Type B pancreatic cell (in vitro differentiated cells): ENCODE measurements around the gene FAM170B. TPM values are rescaled to one million over a fixed set of nuclear protein-coding genes. Genes with fewer than 3 reads are reported as not detected.
A peak's percentile ranks its signal among the peaks of the same experiment; 100 is the strongest.

Experiments used
- DNase-seq: peaks from one replicate; pipeline ENCODE4 v3.0.0; 2021; ENCODE audit warnings: mixed read lengths; ENCODE audit not compliant: unreplicated experiment; ENCODE audit errors: extremely low spot score
- H3K27ac Mint-ChIP-seq: 2 replicates; pipeline ENCODE4 v1.8.0; 2021; ENCODE audit warnings: mild to moderate bottlenecking, mixed read lengths
- H3K27me3 Mint-ChIP-seq: 2 replicates; pipeline ENCODE4 v1.8.0; 2021; ENCODE audit warnings: mixed read lengths
- H3K36me3 Mint-ChIP-seq: 2 replicates; pipeline ENCODE4 v1.8.0; 2021; ENCODE audit warnings: mixed read lengths
- H3K4me1 Mint-ChIP-seq: one replicate; pipeline ENCODE4 v1.8.0; 2021; ENCODE audit warnings: mixed read lengths; ENCODE audit not compliant: unreplicated experiment
- H3K4me3 Mint-ChIP-seq: 2 replicates; pipeline ENCODE4 v1.8.0; 2021; ENCODE audit warnings: mild to moderate bottlenecking, mixed read lengths
- H3K9me3 Mint-ChIP-seq: 2 replicates; pipeline ENCODE4 v1.8.0; 2021; ENCODE audit warnings: mixed read lengths
- total RNA-seq: library from RNA; stranded (reverse); gene quantifications from 2 replicates; pipeline ENCODE4 v1.2.1, GENCODE V29; 2021; ENCODE audit warnings: low replicate concordance
- TF ChIP-seq, protein P1 (sequence below): fragments of 200-600 bp; sonication (generic); conservative IDR thresholded peaks from 2 replicates; pipeline ENCODE4 v1.5.0; 2021; ENCODE audit warnings: antibody characterized with exemption, mild to moderate bottlenecking

FAM170B gene
- total RNA-seq, 1 donor from 2014 or later, result not detected

DNA sequence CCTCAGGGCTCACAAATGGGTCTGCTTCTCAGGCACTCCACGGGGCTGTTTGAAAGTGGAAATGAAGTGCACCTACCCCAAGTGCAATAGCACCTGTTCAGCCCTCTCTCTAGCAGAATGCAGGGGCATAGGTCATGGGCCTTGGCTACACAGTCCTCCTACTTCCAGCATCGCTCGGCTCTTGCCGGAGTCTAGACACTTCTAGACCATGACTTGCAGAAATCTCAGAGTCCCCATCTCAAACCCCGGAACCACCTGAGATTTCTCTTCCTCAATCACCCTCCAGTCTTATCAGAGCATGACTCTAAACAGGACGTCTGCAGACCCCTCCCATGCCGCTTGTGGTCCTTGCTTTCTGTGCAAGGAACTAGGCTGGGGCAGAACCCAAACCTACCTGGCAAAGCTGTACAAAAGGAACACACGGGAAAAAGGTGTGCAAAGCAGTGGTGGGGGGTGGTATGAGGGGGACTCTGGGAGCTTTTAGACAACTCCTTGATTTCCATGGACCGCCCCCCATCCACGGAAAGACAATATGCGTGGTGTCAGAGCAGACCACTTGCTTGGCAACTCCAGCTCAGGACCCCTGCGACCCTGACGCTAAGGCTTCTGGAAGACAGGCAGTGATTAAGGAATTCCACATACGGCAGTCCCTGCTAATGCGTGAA lies 40.6 kb upstream of the FAM170B start:
- Mint-ChIP-seq H3K9me3 (no peaks in the 10 kb centered on the region), H3K27ac (no peak overlapping the region), H3K4me3 (no peak overlapping the region), H3K27me3 (peaks cover 3% of the 10 kb centered on the region), H3K4me1 (peaks cover 4% of the 10 kb centered on the region), H3K36me3 (no peaks in the 10 kb centered on the region)
- TF ChIP-seq, protein P1, sequence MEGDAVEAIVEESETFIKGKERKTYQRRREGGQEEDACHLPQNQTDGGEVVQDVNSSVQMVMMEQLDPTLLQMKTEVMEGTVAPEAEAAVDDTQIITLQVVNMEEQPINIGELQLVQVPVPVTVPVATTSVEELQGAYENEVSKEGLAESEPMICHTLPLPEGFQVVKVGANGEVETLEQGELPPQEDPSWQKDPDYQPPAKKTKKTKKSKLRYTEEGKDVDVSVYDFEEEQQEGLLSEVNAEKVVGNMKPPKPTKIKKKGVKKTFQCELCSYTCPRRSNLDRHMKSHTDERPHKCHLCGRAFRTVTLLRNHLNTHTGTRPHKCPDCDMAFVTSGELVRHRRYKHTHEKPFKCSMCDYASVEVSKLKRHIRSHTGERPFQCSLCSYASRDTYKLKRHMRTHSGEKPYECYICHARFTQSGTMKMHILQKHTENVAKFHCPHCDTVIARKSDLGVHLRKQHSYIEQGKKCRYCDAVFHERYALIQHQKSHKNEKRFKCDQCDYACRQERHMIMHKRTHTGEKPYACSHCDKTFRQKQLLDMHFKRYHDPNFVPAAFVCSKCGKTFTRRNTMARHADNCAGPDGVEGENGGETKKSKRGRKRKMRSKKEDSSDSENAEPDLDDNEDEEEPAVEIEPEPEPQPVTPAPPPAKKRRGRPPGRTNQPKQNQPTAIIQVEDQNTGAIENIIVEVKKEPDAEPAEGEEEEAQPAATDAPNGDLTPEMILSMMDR, result no peak
- DNase-seq, result peak; percentile 45

- H3K27ac Mint-ChIP-seq, result no peak overlapping the region
- no peaks in the 10 kb centered on the region for H3K9me3 Mint-ChIP-seq
- peaks cover 4% of the 10 kb centered on the region for H3K4me1 Mint-ChIP-seq
- no peaks in the 10 kb centered on the region for H3K36me3 Mint-ChIP-seq
- TF ChIP-seq, protein P1, result no peak
- H3K4me3 Mint-ChIP-seq, result no peak overlapping the region
- no peak for DNase-seq
- H3K27me3 Mint-ChIP-seq, result peaks cover 3% of the 10 kb centered on the region
These were observed 40.0 kb upstream of the FAM170B start for GRCh38 chr10:49173853-49174252.

DNA sequence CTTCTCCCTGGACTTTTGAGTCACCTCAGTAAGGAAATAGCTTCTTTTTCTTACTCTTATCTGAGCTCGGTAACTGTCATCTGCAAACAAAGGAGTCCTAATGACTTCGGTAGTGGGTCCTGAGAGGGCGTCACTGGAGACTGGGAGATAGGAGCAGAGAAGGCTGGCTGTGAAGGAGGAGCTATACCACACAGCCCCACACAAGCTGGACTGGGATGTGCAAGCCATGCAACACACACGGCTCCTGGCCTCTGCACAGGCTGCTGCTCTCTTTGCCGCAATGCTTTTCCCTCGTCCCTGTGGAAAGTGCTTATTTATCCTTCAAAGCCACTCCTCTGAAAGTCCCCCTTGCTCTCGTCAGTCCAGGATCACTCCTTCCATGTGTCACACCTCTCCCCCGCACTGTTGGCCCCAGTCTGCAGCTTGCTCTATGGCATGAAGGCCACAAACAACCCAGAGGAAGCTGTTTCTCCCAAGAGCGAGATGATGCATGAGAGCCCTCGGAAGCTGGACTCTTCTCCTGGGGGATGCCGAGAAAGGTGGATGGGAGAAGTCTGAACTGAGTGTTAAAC lies 39.5 kb upstream of the FAM170B start:
- Mint-ChIP-seq H3K27me3 (peaks cover 4% of the 10 kb centered on the region), H3K9me3 (no peaks in the 10 kb centered on the region), H3K4me3 (no peak overlapping the region), H3K36me3 (no peaks in the 10 kb centered on the region), H3K27ac (no peak overlapping the region), H3K4me1 (peaks cover 5% of the 10 kb centered on the region)
- TF ChIP-seq, protein P1, result no peak
- DNase-seq, result no peak

- Mint-ChIP-seq H3K36me3 (no peaks in the 10 kb centered on the region), H3K4me1 (peaks cover 7% of the 10 kb centered on the region), H3K9me3 (no peaks in the 10 kb centered on the region), H3K27me3 (peaks cover 6% of the 10 kb centered on the region), H3K27ac (no peak overlapping the region), H3K4me3 (no peak overlapping the region)
- TF ChIP-seq, protein P1, result no peak
- DNase-seq, result no peak
These were observed 38.9 kb upstream of the FAM170B start for GRCh38 chr10:49172777-49173132.

DNA sequence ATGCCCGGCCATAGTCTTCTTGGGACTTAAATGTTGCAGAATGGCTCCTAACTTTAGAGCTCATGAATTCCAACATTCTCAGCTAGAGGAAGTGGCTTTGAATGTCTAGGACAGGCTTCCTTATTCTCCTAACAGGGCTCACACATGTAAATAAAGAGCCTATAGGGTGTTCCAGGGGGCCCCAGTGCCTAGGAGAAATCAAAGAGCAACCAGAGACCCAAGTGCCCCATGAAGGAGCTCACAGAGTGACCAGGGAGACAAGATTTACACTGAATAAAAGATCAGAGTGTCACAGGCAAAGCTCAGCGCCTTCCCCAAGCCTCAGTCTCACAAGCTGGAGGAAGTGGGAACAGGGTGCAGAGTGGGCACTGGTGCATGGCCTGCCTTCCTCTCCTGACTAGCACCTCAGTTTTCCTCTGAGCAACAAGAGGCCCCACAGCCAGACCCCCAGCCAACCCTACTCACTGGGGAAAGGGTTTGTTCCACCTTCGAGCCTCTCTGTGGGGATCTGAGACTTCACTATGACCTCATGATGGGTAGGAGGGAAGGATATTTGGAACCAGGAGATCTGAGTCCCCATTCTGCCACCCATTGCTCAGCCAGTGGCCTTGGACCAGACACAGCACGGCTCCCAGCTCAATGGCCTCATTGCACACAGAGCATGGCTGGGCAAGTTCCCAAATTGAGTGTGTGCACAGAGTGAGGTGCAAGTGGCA lies 38.4 kb upstream of the FAM170B start:
- Mint-ChIP-seq H3K27ac (no peak overlapping the region), H3K4me3 (no peak overlapping the region), H3K4me1 (peaks cover 5% of the 10 kb centered on the region), H3K9me3 (no peaks in the 10 kb centered on the region), H3K27me3 (peaks cover 4% of the 10 kb centered on the region), H3K36me3 (no peaks in the 10 kb centered on the region)
- no peak for DNase-seq
- TF ChIP-seq, protein P1, result no peak
